MM.1S (cell line): Measurements from ENCODE around the gene UBXN6.

ENCODE experiments used
- CTCF ChIP-seq: fragments of 300-600 bp; sonication (generic); IDR thresholded peaks from 2 replicates; pipeline ENCODE4 v1.5.1; 2016; ENCODE audit warnings: antibody characterized with exemption, low read length, mixed read lengths
- EZH2 ChIP-seq: fragments of 300-600 bp; sonication (generic); optimal IDR thresholded peaks from 2 replicates; pipeline ENCODE3; 2017; ENCODE audit warnings: low read depth, mild to moderate bottlenecking, antibody characterized with exemption, low read length, mixed read lengths
- EZH2phosphoT487 ChIP-seq: fragments of 300-600 bp; sonication (generic); IDR thresholded peaks from 2 replicates; pipeline ENCODE4 v1.6.1; 2018; ENCODE audit warnings: antibody characterized with exemption, low read length

DNA sequence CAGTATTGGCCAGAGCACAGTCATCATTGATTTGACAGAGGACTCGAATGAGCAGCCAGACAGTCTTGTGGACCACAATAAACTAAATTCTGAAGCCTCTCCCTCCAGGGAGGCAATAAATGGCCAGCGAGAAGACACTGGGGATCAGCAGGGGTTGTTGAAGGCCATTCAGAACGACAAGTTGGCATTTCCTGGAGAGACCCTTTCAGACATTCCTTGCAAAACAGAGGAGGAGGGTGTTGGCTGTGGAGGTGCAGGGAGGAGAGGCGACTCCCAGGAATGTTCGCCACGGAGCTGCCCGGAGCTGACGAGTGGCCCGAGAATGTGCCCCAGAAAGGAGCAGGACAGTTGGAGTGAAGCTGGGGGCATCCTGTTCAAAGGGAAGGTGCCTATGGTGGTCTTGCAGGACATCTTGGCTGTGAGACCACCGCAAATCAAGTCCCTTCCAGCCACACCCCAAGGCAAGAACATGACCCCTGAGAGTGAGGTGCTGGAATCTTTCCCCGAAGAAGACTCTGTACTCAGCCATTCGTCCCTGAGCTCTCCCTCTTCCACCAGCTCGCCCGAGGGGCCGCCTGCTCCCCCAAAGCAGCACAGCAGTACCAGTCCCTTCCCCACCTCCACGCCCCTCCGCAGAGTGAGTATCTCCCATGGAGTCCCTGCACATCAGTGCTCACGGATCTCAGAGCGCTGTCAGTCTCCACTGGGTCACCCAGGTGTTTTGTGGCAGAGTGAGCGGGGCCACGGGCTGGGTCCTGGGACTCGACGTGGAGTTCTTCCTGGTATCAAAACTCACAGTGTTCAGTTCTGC lies 48.3 kb downstream of the UBXN6 start:
- TF ChIP-seq EZH2 (no peak), CTCF (no peak), EZH2phosphoT487 (no peak)
